CD4-positive, alpha-beta T cell (primary cell): Measurements from ENCODE around the gene SPDYC. TPM values are rescaled to one million over a fixed set of nuclear protein-coding genes. Genes with fewer than 3 reads are reported as not detected.

Source experiments
- ATAC-seq: fragments of 200-7000 bp; cut with Tn5 transposase; one replicate; pipeline ENCODE4 v1.10.0; 2022; ENCODE audit warnings: mild to moderate bottlenecking; ENCODE audit not compliant: poor library complexity
- CTCF ChIA-PET: fragments of 350-600 bp; sonication (Branson Sonifier 250); formaldehyde crosslinking; loops from one replicate; lab custom pipeline; 2021; ENCODE audit warnings: antibody characterized with exemption, inconsistent platforms; lab: Charles Lee
- POLR2A ChIA-PET: fragments of 350-600 bp; sonication (Branson Sonifier 250); formaldehyde crosslinking; loops from one replicate; lab custom pipeline; 2021; ENCODE audit warnings: antibody characterized with exemption, inconsistent platforms; lab: Charles Lee
- DNase-seq, 14 experiments: peaks; one replicate each; pipeline ENCODE4 v3.0.0-alpha.2; 2013 to 2020; ENCODE audit warnings: mixed read lengths in 2 of 14
- H3K27ac ChIP-seq, 2 donors: one replicate each; pipeline versions ENCODE4 v1.5.1 to v1.7.0; 2013; ENCODE audit warnings: low read length in 2 of 2, low read depth in 1 of 2, mild to moderate bottlenecking in 1 of 2
- H3K27me3 ChIP-seq, 2 experiments: 1 replicate in 1 of 2; 2 replicates in 1 of 2; pipeline versions ENCODE4 v1.6.1 to v1.7.0; 2013; ENCODE audit warnings: low read length in 2 of 2, control low read depth in 1 of 2, mild to moderate bottlenecking in 1 of 2, moderate library complexity in 1 of 2; ENCODE audit not compliant: insufficient read depth in 2 of 2, control insufficient read depth in 1 of 2
- H3K36me3 ChIP-seq: one replicate; pipeline ENCODE4 v1.6.1; 2013; ENCODE audit warnings: low read length, control low read depth; ENCODE audit not compliant: insufficient read depth
- H3K4me1 ChIP-seq: one replicate; pipeline ENCODE4 v1.6.1; 2013; ENCODE audit warnings: low read length, control low read depth; ENCODE audit not compliant: insufficient read depth
- H3K4me3 ChIP-seq: one replicate; pipeline ENCODE4 v1.5.1; 2013; ENCODE audit warnings: mild to moderate bottlenecking, low read length, moderate library complexity
- H3K9me3 ChIP-seq, 2 experiments: 1 replicate in 1 of 2; 2 replicates in 1 of 2; pipeline versions ENCODE4 v1.6.1 to v1.7.0; 2013; ENCODE audit warnings: low read length in 2 of 2, mild to moderate bottlenecking in 2 of 2, control low read depth in 1 of 2, moderate library complexity in 1 of 2; ENCODE audit not compliant: control insufficient read depth in 1 of 2, insufficient read depth in 1 of 2
- H3K27ac Mint-ChIP-seq: one replicate; pipeline ENCODE4 v1.8.0; 2020; ENCODE audit warnings: mixed read lengths
- H3K27me3 Mint-ChIP-seq: one replicate; pipeline ENCODE4 v1.8.0; 2021; ENCODE audit warnings: mixed read lengths
- H3K36me3 Mint-ChIP-seq: one replicate; pipeline ENCODE4 v1.8.0; 2021; ENCODE audit warnings: low read depth, mixed read lengths
- H3K4me1 Mint-ChIP-seq: one replicate; pipeline ENCODE4 v1.8.0; 2021; ENCODE audit warnings: low read depth, mixed read lengths
- H3K4me3 Mint-ChIP-seq: one replicate; pipeline ENCODE4 v1.8.0; 2020; ENCODE audit warnings: mild to moderate bottlenecking, mixed read lengths
- H3K9me3 Mint-ChIP-seq: one replicate; pipeline ENCODE4 v1.8.0; 2020; ENCODE audit warnings: mixed read lengths
- intact Hi-C, 2 experiments: fragments of 100-400 bp; cut with DNase I in 1 of 2; cut with micrococcal nuclease in 1 of 2; formaldehyde crosslinking; loops; one replicate each; pipeline versions ENCODE4 v1.15.1 to v1.9.0; 2023 to 2025; cut with DNase I, micrococcal nuclease
- total RNA-seq, 174 experiments: library from RNA in 2 of 174; stranded (reverse) in 2 of 174; gene quantifications; one replicate each; pipeline ENCODE4 v1.2.3 and lab custom pipeline; 2021 to 2026
- TF ChIP-seq, protein P1 (sequence below): fragments of 200-600 bp; IDR thresholded peaks from one replicate; pipeline ENCODE4 v1.8.0; 2022; ENCODE audit warnings: antibody characterized with exemption, mild to moderate bottlenecking

The SPDYC gene
- total RNA-seq, 2 experiments from 2014 or later: not detected

GRCh38 chr11:65125197-65126056 lies 44.6 kb upstream of the SPDYC start:
- CTCF ChIA-PET: interaction anchor here (1.5 kb wide), 1 partner anchor 15 kb away, joined by 3 read pairs; no protein-coding TSS in a partner anchor
- no peak for ATAC-seq
- Mint-ChIP-seq H3K4me3 (peak overlapping the region; percentile 20), H3K36me3 (peaks cover 91% of the 10 kb centered on the region), H3K27ac (no peak overlapping the region), H3K9me3 (no peaks in the 10 kb centered on the region), H3K27me3 (no peaks in the 10 kb centered on the region), H3K4me1 (peaks cover 32% of the 10 kb centered on the region)
- Histone ChIP-seq H3K4me3 (no peak overlapping the region), H3K4me1 (peaks cover 32% of the 10 kb centered on the region), H3K27me3 (no peaks in the 10 kb centered on the region), H3K9me3 (no peaks in the 10 kb centered on the region), H3K27ac (no peak overlapping the region), H3K36me3 (peaks cover 73% of the 10 kb centered on the region)
- POLR2A ChIA-PET: no interaction called here
- no peak for DNase-seq
- intact Hi-C loops: no loop called here
- TF ChIP-seq, protein P1, sequence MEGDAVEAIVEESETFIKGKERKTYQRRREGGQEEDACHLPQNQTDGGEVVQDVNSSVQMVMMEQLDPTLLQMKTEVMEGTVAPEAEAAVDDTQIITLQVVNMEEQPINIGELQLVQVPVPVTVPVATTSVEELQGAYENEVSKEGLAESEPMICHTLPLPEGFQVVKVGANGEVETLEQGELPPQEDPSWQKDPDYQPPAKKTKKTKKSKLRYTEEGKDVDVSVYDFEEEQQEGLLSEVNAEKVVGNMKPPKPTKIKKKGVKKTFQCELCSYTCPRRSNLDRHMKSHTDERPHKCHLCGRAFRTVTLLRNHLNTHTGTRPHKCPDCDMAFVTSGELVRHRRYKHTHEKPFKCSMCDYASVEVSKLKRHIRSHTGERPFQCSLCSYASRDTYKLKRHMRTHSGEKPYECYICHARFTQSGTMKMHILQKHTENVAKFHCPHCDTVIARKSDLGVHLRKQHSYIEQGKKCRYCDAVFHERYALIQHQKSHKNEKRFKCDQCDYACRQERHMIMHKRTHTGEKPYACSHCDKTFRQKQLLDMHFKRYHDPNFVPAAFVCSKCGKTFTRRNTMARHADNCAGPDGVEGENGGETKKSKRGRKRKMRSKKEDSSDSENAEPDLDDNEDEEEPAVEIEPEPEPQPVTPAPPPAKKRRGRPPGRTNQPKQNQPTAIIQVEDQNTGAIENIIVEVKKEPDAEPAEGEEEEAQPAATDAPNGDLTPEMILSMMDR: no peak

GRCh38 chr11:65126624-65127274 lies 43.3 kb upstream of the SPDYC start:
- Histone ChIP-seq H3K36me3 (peaks cover 78% of the 10 kb centered on the region), H3K4me1 (peaks cover 24% of the 10 kb centered on the region), H3K27me3 (no peaks in the 10 kb centered on the region), H3K4me3 (no peak overlapping the region), H3K9me3 (no peaks in the 10 kb centered on the region), H3K27ac (no peak overlapping the region)
- Mint-ChIP-seq H3K27ac (no peak overlapping the region), H3K4me3 (no peak overlapping the region), H3K4me1 (peaks cover 24% of the 10 kb centered on the region), H3K9me3 (no peaks in the 10 kb centered on the region), H3K36me3 (peaks cover 90% of the 10 kb centered on the region), H3K27me3 (no peaks in the 10 kb centered on the region)
- intact Hi-C loops: no loop called here
- DNase-seq: no peak
- ChIA-PET POLR2A (no interaction called here), CTCF (no interaction called here)
- no peak for ATAC-seq
- TF ChIP-seq, protein P1: no peak

DNA sequence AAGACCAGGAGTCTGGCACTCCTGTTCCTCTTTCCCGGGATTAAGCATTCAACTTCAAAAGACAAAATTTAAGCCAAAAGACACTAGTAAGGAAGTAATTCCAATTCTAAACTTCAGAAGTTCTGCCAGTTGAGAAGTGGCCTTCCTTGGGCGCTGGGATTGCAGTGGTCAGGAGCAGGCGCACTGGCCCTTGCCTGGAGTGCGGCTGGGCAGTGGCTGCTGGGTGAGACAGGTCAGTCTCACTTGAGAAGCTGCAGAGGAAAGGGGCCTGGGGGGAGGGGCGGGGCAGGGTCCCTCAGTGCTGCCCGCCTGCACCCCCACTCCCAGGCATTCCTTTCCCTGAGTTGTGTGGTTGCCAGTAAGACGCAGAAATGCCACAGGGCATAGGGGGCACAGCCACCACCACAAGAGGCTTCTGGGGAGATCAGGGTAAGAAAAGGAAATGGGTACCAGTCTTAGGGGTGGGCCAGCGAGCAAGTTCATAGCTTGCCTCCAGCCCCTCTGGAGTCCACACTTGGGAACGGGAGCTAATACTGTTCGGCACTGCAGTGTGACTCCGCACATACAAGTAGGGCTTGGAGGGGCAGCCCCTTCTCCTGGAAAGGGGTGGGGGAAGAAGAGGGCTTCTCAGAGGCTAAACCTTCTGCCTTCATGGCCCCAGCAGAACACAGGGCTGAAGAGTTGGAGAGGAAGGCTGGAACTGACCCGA lies 42.4 kb upstream of the SPDYC start:
- ATAC-seq (peak; percentile 15), DNase-seq (no peak)
- Mint-ChIP-seq H3K4me3 (no peak overlapping the region), H3K27ac (peak overlapping the region; percentile 42), H3K4me1 (peaks cover 17% of the 10 kb centered on the region), H3K9me3 (no peaks in the 10 kb centered on the region), H3K27me3 (no peaks in the 10 kb centered on the region), H3K36me3 (peaks cover 87% of the 10 kb centered on the region)
- Histone ChIP-seq H3K4me1 (peaks cover 28% of the 10 kb centered on the region), H3K36me3 (peaks cover 87% of the 10 kb centered on the region), H3K27me3 (no peaks in the 10 kb centered on the region), H3K4me3 (no peak overlapping the region), H3K27ac (no peak overlapping the region), H3K9me3 (no peaks in the 10 kb centered on the region)
- intact Hi-C loops: no loop called here
- POLR2A ChIA-PET: interaction anchor here (1.4 kb wide), 1 partner anchor 10 kb away, joined by 6 read pairs; the partner anchor contains the start of gene ZNHIT2
- CTCF ChIA-PET: interaction anchor here (1.2 kb wide), 1 partner anchor 17 kb away, joined by 3 read pairs; no protein-coding TSS in a partner anchor
- TF ChIP-seq, protein P1: no peak
